Measurements from ENCODE around the gene KCNJ9. TPM values are rescaled to one million over a fixed set of nuclear protein-coding genes. Genes with fewer than 3 reads are reported as not detected.

The KCNJ9 gene
- total RNA-seq, 1 donor from 2014 or later = not detected

GRCh38 chr1:160066829-160067745 is 14.3 kb upstream of the KCNJ9 start:
- no peak for DNase-seq (ENCODE audit: low read depth)

GRCh38 chr1:160068225-160068624 is 13.1 kb upstream of the KCNJ9 start:
- DNase-seq (ENCODE audit: low read depth) = no peak

- DNase-seq (ENCODE audit: low read depth) = no peak
Measured at GRCh38 chr1:160069460-160070231, 11.7 kb upstream of the KCNJ9 start, which contains the start of gene KCNJ10. KCNJ10 (minus strand) TSS chr1:160070160; CDS start chr1:160042532, 27,628 bp downstream.

- DNase-seq (ENCODE audit: low read depth) = peak; percentile 69
Measured at GRCh38 chr1:160070243-160071163, 10.8 kb upstream of the KCNJ9 start.

GRCh38 chr1:160071289-160071688 is 10.0 kb upstream of the KCNJ9 start:
- no peak for DNase-seq (ENCODE audit: low read depth)

- DNase-seq (ENCODE audit: low read depth) = no peak
Measured at GRCh38 chr1:160074865-160075264, 6.5 kb upstream of the KCNJ9 start.

GRCh38 chr1:160075836-160076235 is 5.5 kb upstream of the KCNJ9 start:
- DNase-seq (ENCODE audit: low read depth) = no peak

GRCh38 chr1:160076295-160076694 is 5.0 kb upstream of the KCNJ9 start:
- no peak for DNase-seq (ENCODE audit: low read depth)

- no peak for DNase-seq (ENCODE audit: low read depth)
Measured at GRCh38 chr1:160077486-160077885, 3.9 kb upstream of the KCNJ9 start.

GRCh38 chr1:160078512-160079195 is 2.7 kb upstream of the KCNJ9 start:
- peak; percentile 46 for DNase-seq (ENCODE audit: low read depth)

GRCh38 chr1:160079448-160079847 is 1.9 kb upstream of the KCNJ9 start:
- DNase-seq (ENCODE audit: low read depth) = no peak

- DNase-seq (ENCODE audit: low read depth) = no peak
Measured at GRCh38 chr1:160080381-160081100, 797 bp upstream of the KCNJ9 start.

GRCh38 chr1:160082487-160082886 is 1.1 kb downstream of the KCNJ9 start:
- DNase-seq (ENCODE audit: low read depth) = no peak

- DNase-seq (ENCODE audit: low read depth) = no peak
Measured at GRCh38 chr1:160082926-160083325, 1.6 kb downstream of the KCNJ9 start.

GRCh38 chr1:160083968-160084770 is 2.8 kb downstream of the KCNJ9 start:
- no peak for DNase-seq (ENCODE audit: low read depth)

GRCh38 chr1:160084771-160085321 is 3.5 kb downstream of the KCNJ9 start:
- DNase-seq (ENCODE audit: low read depth) = no peak

GRCh38 chr1:160085686-160086455 is 4.5 kb downstream of the KCNJ9 start:
- DNase-seq (ENCODE audit: low read depth) = peak; percentile 74

GRCh38 chr1:160086456-160086892 is 5.1 kb downstream of the KCNJ9 start:
- no peak for DNase-seq (ENCODE audit: low read depth)
